GM18868 (cell line): ENCODE results near the gene MLEC.

ENCODE experiments used
- ATAC-seq: cut with Tn5 transposase; IDR thresholded peaks from one replicate; pipeline ENCODE4 v1.9.1; 2021; ENCODE audit warnings: mild to moderate bottlenecking, moderate library complexity; ENCODE audit not compliant: unreplicated experiment

Gene MLEC

GRCh38 chr12:120686690-120687577 is at the start of gene MLEC:
Gene MLEC (plus strand): TSS chr12:120687149. CDS start chr12:120687297, 148 bp downstream.
- peak; percentile 66 for ATAC-seq

- ATAC-seq: peak; percentile 82
Measured at GRCh38 chr12:120639771-120640721, 46.9 kb upstream of the MLEC start, which contains the start of gene CABP1. Gene CABP1 (plus strand): TSS chr12:120640626. CDS start chr12:120640686, 60 bp downstream.

GRCh38 chr12:120640861-120641833 is 45.8 kb upstream of the MLEC start:
- peak; percentile 25 for ATAC-seq

- no peak for ATAC-seq
Measured at GRCh38 chr12:120642121-120642520, 44.8 kb upstream of the MLEC start.

- no peak for ATAC-seq
Measured at GRCh38 chr12:120642826-120643225, 44.1 kb upstream of the MLEC start.

GRCh38 chr12:120643574-120643973 is 43.4 kb upstream of the MLEC start:
- ATAC-seq: no peak

- no peak for ATAC-seq
Measured at GRCh38 chr12:120646044-120646443, 40.9 kb upstream of the MLEC start.

GRCh38 chr12:120647375-120647755 is 39.6 kb upstream of the MLEC start:
- no peak for ATAC-seq

GRCh38 chr12:120649442-120650232 is 37.3 kb upstream of the MLEC start:
- ATAC-seq: no peak

- no peak for ATAC-seq
Measured at GRCh38 chr12:120650233-120650690, 36.7 kb upstream of the MLEC start.

- ATAC-seq: no peak
Measured at GRCh38 chr12:120651821-120652220, 35.1 kb upstream of the MLEC start.

GRCh38 chr12:120652656-120653435 is 34.1 kb upstream of the MLEC start:
- ATAC-seq: no peak

- ATAC-seq: no peak
Measured at GRCh38 chr12:120653611-120654010, 33.3 kb upstream of the MLEC start.

- ATAC-seq: no peak
Measured at GRCh38 chr12:120654656-120655055, 32.3 kb upstream of the MLEC start.

- no peak for ATAC-seq
Measured at GRCh38 chr12:120656008-120656407, 30.9 kb upstream of the MLEC start.

GRCh38 chr12:120658286-120659150 is 28.4 kb upstream of the MLEC start:
- no peak for ATAC-seq

GRCh38 chr12:120659151-120659525 is 27.8 kb upstream of the MLEC start:
- no peak for ATAC-seq

- ATAC-seq: no peak
Measured at GRCh38 chr12:120661432-120661831, 25.5 kb upstream of the MLEC start.
